Mucosa of rectum (tissue), 2 donors: ENCODE data around the gene BRD7.

Experiments used
- H3K27ac ChIP-seq, 2 donors: one replicate each; pipeline ENCODE4 v1.7.0; 2013; ENCODE audit warnings: inconsistent platforms in 2 of 2, low read depth in 2 of 2, low read length in 2 of 2
- H3K27me3 ChIP-seq, 2 donors: one replicate each; pipeline ENCODE4 v1.7.0; 2013; ENCODE audit warnings: low read length in 2 of 2; ENCODE audit not compliant: control insufficient read depth in 2 of 2, insufficient read depth in 2 of 2
- H3K36me3 ChIP-seq, 2 donors: one replicate each; pipeline ENCODE4 v1.7.0; 2013; ENCODE audit warnings: low read length in 2 of 2; ENCODE audit not compliant: control insufficient read depth in 2 of 2, insufficient read depth in 2 of 2
- H3K4me1 ChIP-seq, 2 donors: one replicate each; pipeline ENCODE4 v1.7.0; 2013; ENCODE audit warnings: low read length in 2 of 2, mild to moderate bottlenecking in 1 of 2; ENCODE audit not compliant: control insufficient read depth in 2 of 2, insufficient read depth in 2 of 2
- H3K4me3 ChIP-seq, 2 donors: one replicate each; pipeline ENCODE4 v1.7.0; 2013; ENCODE audit warnings: low read length in 2 of 2
- H3K9ac ChIP-seq, 2 donors: one replicate each; pipeline ENCODE4 v1.7.0; 2013; ENCODE audit warnings: low read length in 2 of 2, low read depth in 1 of 2, mild to moderate bottlenecking in 1 of 2
- H3K9me3 ChIP-seq, 2 donors: one replicate each; pipeline ENCODE4 v1.7.0; 2013; ENCODE audit warnings: low read length in 2 of 2; ENCODE audit not compliant: control insufficient read depth in 2 of 2
- donor health status: healthy.
- donor health status: Normal muscosa, but diverticular disease.

BRD7 gene

DNA sequence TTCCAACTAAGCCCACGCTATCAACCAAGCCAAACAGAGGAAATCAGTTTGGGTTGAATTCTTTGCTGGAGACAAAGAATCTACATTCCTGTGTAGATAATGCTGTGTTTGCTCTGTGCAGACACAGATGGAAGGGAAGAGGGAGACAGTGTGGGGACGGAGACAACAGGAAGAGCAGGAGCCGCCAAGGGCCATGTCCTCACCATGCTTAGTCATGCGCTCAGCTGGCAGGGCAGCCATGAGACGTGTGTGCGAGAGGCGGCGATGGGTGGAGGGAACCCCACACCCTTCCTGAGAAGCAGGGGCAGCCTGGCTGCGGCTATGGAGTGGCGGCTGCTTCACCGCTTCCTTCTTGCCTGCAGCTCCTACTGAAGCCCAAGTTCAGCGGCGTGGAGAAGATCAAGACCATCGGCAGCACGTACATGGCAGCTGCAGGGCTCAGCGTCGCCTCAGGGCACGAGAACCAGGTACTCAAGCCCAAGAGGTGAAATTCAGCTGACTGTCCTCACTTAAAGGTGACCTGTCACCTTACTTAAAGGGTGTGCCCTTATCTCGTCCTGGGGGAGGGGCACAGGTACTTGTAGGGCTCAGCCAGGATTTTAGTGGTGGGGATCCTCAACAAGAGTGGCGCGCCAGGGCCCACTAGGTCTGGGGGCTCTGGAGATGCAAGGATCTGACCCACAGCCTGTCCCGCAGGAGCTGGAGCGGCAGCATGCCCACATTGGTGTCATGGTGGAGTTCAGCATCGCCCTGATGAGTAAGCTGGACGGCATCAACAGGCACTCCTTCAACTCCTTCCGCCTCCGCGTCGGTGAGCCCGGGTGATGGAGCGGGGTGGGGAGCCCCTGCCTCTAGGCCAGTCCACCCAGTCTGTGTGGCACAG is 55.0 kb downstream of the BRD7 start:
- Histone ChIP-seq H3K27ac (no peak overlapping the region), H3K36me3 (peaks cover 57 to 59% of the 10 kb centered on the region in 2 donors), H3K4me3 (no peak overlapping the region)

DNA sequence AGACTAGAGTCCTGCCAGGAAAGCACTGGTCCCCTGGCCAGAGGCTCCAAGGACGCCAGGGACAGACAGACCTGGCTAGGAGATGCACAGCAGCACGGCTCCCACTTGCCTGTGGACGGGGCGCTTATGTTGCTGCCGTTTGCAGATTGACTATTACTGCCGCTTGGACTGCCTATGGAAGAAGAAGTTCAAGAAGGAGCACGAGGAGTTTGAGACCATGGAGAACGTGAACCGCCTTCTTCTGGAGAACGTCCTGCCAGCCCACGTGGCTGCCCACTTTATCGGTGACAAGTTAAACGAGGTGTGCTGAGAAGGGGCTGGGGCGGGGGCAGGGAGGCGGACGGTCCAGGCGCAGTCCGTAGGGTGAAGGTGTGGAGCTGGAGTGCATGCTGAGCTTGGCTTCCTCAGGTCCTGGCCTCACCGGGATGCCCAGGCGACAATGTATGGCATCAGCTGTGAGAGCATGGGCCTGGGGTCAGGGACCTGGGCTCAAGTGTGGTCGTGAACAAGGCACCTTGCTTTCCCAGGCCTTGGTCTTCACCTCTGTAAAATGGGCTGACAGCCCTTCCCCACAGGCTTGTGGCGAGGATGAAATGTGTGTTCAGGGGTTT is 56.8 kb downstream of the BRD7 start:
- H3K36me3 ChIP-seq = peaks cover 45 to 48% of the 10 kb centered on the region in 2 donors
- no peaks in the 10 kb centered on the region for H3K9me3 ChIP-seq
- no peak overlapping the region for H3K9ac ChIP-seq
- H3K27me3 ChIP-seq = no peaks in the 10 kb centered on the region
- no peak overlapping the region for H3K4me3 ChIP-seq
- no peak overlapping the region for H3K27ac ChIP-seq
- H3K4me1 ChIP-seq = no peaks in the 10 kb centered on the region

More for the DNA sequence above, 55.0 kb downstream of the BRD7 start:
- Histone ChIP-seq H3K27me3 (no peaks in the 10 kb centered on the region), H3K4me1 (no peaks in the 10 kb centered on the region), H3K9ac (no peak overlapping the region), H3K9me3 (no peaks in the 10 kb centered on the region)

DNA sequence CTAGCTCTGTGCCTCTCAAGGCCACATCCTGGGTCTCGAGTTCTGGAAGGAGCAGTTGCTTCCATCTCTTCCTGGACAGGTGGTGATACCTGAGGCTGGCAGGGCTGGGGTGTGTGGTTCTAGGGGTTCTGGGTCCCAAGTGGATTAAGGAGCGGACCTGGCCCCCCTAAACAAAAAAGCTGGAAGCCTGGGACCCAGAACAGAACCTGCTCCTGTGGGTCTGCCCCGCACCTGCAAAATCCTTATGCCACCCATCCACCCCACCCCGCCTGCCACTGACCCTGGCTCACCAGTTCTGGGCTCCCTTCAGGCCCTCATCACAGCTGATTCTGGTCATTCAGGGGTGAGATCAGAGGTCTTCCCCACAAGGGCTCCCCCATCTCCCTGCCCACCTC is 57.7 kb downstream of the BRD7 start:
- no peak overlapping the region for H3K4me3 ChIP-seq
- H3K27ac ChIP-seq = no peak overlapping the region
- no peaks in the 10 kb centered on the region for H3K9me3 ChIP-seq
- H3K4me1 ChIP-seq = no peaks in the 10 kb centered on the region
- H3K36me3 ChIP-seq = peaks cover 39 to 40% of the 10 kb centered on the region in 2 donors
- H3K9ac ChIP-seq = no peak overlapping the region
- H3K27me3 ChIP-seq = no peaks in the 10 kb centered on the region

DNA sequence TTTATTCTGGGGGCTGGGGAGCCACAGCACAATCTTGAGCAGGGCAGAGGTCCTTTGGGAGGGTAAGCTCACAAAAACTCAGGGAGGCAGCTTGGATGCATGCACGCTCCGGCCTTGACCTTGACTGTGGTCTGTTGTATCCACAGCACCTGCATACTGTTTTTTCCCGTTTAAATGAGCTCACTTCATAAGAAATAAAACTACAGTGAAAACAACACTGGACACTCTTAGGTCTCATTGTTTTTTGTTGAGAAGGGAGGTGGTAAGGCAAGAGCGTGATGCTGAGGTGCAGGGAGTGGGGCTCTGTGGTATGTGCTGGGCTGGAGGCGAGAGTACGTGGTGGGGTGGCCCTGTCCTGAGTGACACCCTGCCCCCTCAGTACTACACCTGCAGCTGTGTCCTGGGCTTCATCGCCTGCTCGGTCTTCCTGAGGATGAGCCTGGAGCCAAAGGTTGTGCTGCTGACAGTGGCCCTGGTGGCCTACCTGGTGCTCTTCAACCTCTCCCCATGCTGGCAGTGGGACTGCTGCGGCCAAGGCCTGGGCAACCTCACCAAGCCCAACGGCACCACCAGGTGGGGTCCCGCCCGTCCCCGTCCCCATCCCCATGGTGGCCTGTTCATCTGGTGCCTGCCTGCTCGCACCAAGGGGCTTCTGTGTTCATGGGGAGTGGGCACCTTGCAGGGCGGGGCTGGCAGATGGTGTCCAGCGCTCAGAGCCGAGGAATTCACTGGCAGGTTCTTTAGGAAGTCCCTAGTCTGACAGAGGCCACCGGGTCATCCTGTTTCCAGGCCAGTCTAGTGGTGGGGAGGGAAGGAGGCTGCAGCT is 58.3 kb downstream of the BRD7 start:
- Histone ChIP-seq H3K9ac (no peak overlapping the region), H3K36me3 (peaks cover 35% of the 10 kb centered on the region in 2 donors), H3K27ac (no peak overlapping the region), H3K4me3 (no peak overlapping the region), H3K9me3 (no peaks in the 10 kb centered on the region), H3K4me1 (no peaks in the 10 kb centered on the region), H3K27me3 (no peaks in the 10 kb centered on the region)

DNA sequence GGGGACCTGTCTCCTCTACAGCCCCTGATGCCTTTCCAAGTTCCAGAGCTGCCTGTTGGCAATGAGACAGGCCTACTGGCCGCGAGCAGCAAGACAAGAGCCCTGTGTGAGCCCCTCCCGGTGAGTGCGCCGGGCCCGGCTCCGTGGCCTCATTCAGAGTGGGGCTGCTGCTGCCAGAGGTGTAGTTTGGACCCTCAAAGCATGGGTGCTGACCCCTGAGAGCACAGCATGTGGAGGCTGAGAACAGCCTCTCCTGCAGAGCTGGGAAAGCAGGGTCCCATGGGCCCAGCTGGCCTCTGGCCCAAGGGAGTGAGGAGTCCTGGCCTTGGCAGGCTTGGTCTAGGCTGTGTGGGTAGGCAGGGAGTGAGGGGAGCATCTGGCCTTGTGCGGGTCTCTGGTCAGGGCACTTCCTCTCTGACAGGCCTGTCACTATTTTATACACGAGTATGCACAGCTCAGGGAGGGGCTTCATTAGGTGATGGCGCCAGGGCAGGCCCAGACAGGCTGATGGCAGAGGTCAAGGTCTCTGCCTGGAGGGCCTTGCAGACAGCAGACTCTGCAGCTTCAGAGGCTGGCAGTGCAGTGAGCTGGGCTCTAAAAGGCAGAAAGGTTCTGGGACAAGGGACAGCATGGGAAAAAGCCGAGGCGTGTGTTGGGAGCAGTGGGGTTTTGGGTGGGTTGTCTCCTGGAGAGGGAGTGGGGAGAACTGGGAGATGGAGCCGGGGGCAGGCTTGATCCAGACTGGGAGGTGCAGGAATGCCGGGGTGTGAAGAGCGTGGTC is 59.1 kb downstream of the BRD7 start:
- H3K4me1 ChIP-seq = no peaks in the 10 kb centered on the region
- H3K27me3 ChIP-seq = no peaks in the 10 kb centered on the region
- no peak overlapping the region for H3K27ac ChIP-seq
- no peaks in the 10 kb centered on the region for H3K9me3 ChIP-seq
- peaks cover 27% of the 10 kb centered on the region in 2 donors for H3K36me3 ChIP-seq
- no peak overlapping the region for H3K4me3 ChIP-seq
- no peak overlapping the region for H3K9ac ChIP-seq

GRCh38 chr16:50309156-50309526 is 59.6 kb downstream of the BRD7 start:
- H3K4me3 ChIP-seq = no peak overlapping the region
- H3K27me3 ChIP-seq = no peaks in the 10 kb centered on the region
- no peaks in the 10 kb centered on the region for H3K9me3 ChIP-seq
- H3K9ac ChIP-seq = no peak overlapping the region
- H3K36me3 ChIP-seq = peaks cover 22 to 23% of the 10 kb centered on the region in 2 donors
- H3K4me1 ChIP-seq = no peaks in the 10 kb centered on the region
- H3K27ac ChIP-seq = no peak overlapping the region

DNA sequence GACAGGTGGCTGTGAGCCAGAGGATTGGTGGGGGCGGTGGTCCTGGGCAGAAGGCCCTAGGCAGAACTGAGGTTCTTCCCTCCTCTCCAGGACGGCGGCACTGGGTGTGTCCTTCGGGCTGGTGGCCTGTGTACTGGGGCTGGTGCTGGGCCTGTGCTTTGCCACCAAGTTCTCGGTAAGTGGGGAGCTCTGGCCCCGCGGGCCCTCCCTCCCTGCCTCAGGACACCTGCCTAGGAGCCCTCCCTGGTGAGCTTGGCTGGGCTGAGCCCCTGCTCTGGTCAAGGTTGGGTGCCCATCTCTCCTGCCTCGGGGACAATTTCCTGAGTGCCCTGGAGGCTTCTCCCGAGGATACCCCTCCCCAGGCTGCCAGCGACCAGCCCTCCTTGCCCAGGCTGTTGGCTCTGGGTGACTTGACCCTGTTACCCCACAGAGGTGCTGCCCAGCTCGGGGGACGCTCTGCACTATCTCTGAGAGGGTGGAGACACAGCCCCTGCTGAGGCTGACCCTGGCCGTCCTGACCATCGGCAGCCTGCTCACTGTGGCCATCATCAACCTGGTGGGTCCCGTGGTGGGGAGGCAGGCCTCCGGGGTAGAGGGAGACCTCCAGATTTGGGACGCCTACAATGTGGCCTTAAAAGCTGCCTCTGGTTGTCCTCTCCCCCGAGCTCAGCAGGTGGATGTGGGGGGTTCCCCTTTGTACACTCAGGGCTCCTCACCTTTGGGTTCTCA is 60.4 kb downstream of the BRD7 start:
- H3K9ac ChIP-seq = no peak overlapping the region
- peaks cover 15% of the 10 kb centered on the region in 2 donors for H3K36me3 ChIP-seq
- H3K9me3 ChIP-seq = no peaks in the 10 kb centered on the region
- H3K27me3 ChIP-seq = no peaks in the 10 kb centered on the region
- no peak overlapping the region for H3K4me3 ChIP-seq
- no peaks in the 10 kb centered on the region for H3K4me1 ChIP-seq
- no peak overlapping the region for H3K27ac ChIP-seq

- Histone ChIP-seq H3K4me1 (peaks cover 8% of the 10 kb centered on the region in 2 donors), H3K4me3 (no peak overlapping the region), H3K27ac (no peak overlapping the region), H3K9me3 (no peaks in the 10 kb centered on the region), H3K9ac (no peak overlapping the region), H3K36me3 (peaks cover 0 to 2% of the 10 kb centered on the region in 2 donors), H3K27me3 (no peaks in the 10 kb centered on the region)
These were observed 62.5 kb downstream of the BRD7 start for GRCh38 chr16:50306287-50306686.

- H3K27me3 ChIP-seq = no peaks in the 10 kb centered on the region
- no peaks in the 10 kb centered on the region for H3K9me3 ChIP-seq
- H3K9ac ChIP-seq = no peak overlapping the region
- no peak overlapping the region for H3K27ac ChIP-seq
- H3K36me3 ChIP-seq = peaks cover 0 to 2% of the 10 kb centered on the region in 2 donors
- no peak overlapping the region for H3K4me3 ChIP-seq
- peaks cover 11% of the 10 kb centered on the region in 2 donors for H3K4me1 ChIP-seq
These were observed 63.2 kb downstream of the BRD7 start for GRCh38 chr16:50305441-50306061.
